ENCODE measurements around the gene MST1. TPM values are rescaled to one million over a fixed set of nuclear protein-coding genes. Genes with fewer than 3 reads are reported as not detected.
A peak's percentile ranks its signal among the peaks of the same experiment; 100 is the strongest.

MST1 gene
- total RNA-seq, 2 experiments from 2014 or later = 12.5 to 24.2 TPM

DNA sequence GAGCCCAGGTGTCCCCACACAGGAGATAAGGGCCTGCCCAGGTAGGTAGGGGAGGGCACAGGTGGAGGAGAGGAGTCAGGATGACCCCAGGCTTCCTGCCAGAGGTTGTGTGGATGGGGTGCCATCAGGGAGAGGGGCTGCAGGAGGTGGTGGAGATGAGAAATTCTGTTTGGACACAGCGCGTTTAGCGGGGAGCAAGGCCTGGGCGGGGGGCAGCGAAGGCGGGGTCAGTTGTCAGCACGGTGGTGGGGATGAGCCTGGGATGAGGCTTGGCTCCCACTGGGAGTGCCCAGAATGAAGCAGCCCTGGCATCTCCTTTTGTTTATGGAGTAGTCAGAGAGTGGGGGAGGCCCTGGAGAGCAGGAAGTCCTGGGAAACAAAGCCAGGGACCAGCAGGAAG, 14.7 kb upstream of the MST1 start:
- CTCF ChIA-PET (ENCODE audit: unreplicated experiment) = no interaction called here
- H3K27ac ChIP-seq (ENCODE audit: low read depth, low read length, poor library complexity, severe bottlenecking) = no peak overlapping the region
- H3K9me2 ChIP-seq (ENCODE audit: insufficient read depth, low read length) = no peaks in the 10 kb centered on the region
- H4K20me1 ChIP-seq (ENCODE audit: insufficient read depth, low read length) = no peaks in the 10 kb centered on the region
- no peak for DNase-seq (ENCODE audit: low spot score)
- no peak for TF ChIP-seq EZH2phosphoT487 (IDR thresholded peaks at IDR 0.05; ENCODE audit: borderline replicate concordance, low read depth, low read length)
- no peak for TF ChIP-seq CTCF (conservative IDR thresholded peaks at IDR 0.05; ENCODE audit: low read length)
- H3K4me1 ChIP-seq (ENCODE audit: insufficient read depth, low read length, poor library complexity, severe bottlenecking) = no peaks in the 10 kb centered on the region
- peaks cover 11% of the 10 kb centered on the region; the same call in 1 of the 2 replicates for H3K36me3 ChIP-seq (ENCODE audit: insufficient read depth, low read length)
- intact Hi-C loops (cut with micrococcal nuclease; ENCODE audit: unreplicated experiment) = loop anchor here (1.0 to 5.0 kb wide), 3 partner anchors 15 to 203 kb away; partner anchors contain the start of gene AMIGO3
- POLR2A ChIA-PET = no interaction called here
- H3K4me2 ChIP-seq (ENCODE audit: low read length) = no peak overlapping the region
- no peak overlapping the region for H3K4me3 ChIP-seq (ENCODE audit: low read depth, low read length, poor library complexity, severe bottlenecking)
- H3K79me2 ChIP-seq (ENCODE audit: insufficient read depth, low read depth, low read length) = no peaks in the 10 kb centered on the region
- no TSS peak for BruUV-seq (replicated peaks)
- no peaks in the 10 kb centered on the region for H3K9me3 ChIP-seq (ENCODE audit: low read length)
- no peak overlapping the region for H2AFZ ChIP-seq (ENCODE audit: low read length)

GRCh38 chr3:49703443-49703927, 14.2 kb upstream of the MST1 start:
- Histone ChIP-seq H3K79me2 (ENCODE audit: insufficient read depth, low read depth, low read length) (no peaks in the 10 kb centered on the region), H3K36me3 (ENCODE audit: insufficient read depth, low read length) (peaks cover 11% of the 10 kb centered on the region; the same call in 1 of the 2 replicates), H3K4me1 (ENCODE audit: insufficient read depth, low read length, poor library complexity, severe bottlenecking) (no peaks in the 10 kb centered on the region), H3K9me3 (ENCODE audit: low read length) (no peaks in the 10 kb centered on the region), H3K4me2 (ENCODE audit: low read length) (no peak overlapping the region), H3K9me2 (ENCODE audit: insufficient read depth, low read length) (no peaks in the 10 kb centered on the region), H3K4me3 (ENCODE audit: low read depth, low read length, poor library complexity, severe bottlenecking) (no peak overlapping the region), H4K20me1 (ENCODE audit: insufficient read depth, low read length) (no peaks in the 10 kb centered on the region), H3K27ac (ENCODE audit: low read depth, low read length, poor library complexity, severe bottlenecking) (no peak overlapping the region), H2AFZ (ENCODE audit: low read length) (no peak overlapping the region)
- no peak for TF ChIP-seq EZH2phosphoT487 (IDR thresholded peaks at IDR 0.05; ENCODE audit: borderline replicate concordance, low read depth, low read length)
- TF ChIP-seq CTCF (conservative IDR thresholded peaks at IDR 0.05; ENCODE audit: low read length) = peak; percentile 81
- intact Hi-C loops (cut with micrococcal nuclease; ENCODE audit: unreplicated experiment) = loop anchor here (1.0 to 5.0 kb wide), 3 partner anchors 16 to 204 kb away; partner anchors contain the start of gene AMIGO3
- DNase-seq (ENCODE audit: low spot score) = peak; percentile 76
- no TSS peak for BruUV-seq (replicated peaks)
- ChIA-PET POLR2A (interaction anchor here (0.6 kb wide), 1 partner anchor 119 kb away, joined by 4 read pairs; no protein-coding TSS in a partner anchor), CTCF (ENCODE audit: unreplicated experiment) (no interaction called here)

DNA sequence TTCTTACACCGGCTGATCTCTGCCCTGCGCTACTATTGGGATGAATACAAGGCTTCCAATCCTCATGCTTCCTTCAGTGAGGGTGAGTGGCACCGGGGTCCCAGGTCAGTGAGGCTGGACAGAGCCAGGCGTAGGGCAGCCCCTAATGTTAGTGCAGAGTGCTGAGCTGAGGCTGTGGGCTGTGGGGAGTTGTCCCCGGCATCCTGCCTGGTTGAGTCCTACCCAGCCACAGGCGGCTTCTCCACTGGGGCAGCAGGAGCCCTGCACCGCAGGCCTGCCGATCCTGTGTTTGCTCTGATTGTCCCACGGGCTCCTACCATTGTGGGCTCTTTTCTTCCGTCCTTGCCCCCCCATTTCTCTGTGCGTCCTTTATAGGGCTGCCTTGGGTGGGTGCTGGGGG, 13.4 kb upstream of the MST1 start:
- BruUV-seq (replicated peaks) = no TSS peak
- POLR2A ChIA-PET = no interaction called here
- Histone ChIP-seq H3K36me3 (ENCODE audit: insufficient read depth, low read length) (peaks cover 11% of the 10 kb centered on the region; the same call in 1 of the 2 replicates), H2AFZ (ENCODE audit: low read length) (no peak overlapping the region), H3K4me3 (ENCODE audit: low read depth, low read length, poor library complexity, severe bottlenecking) (no peak overlapping the region), H3K79me2 (ENCODE audit: insufficient read depth, low read depth, low read length) (no peaks in the 10 kb centered on the region), H3K9me2 (ENCODE audit: insufficient read depth, low read length) (no peaks in the 10 kb centered on the region), H3K9me3 (ENCODE audit: low read length) (no peaks in the 10 kb centered on the region), H3K27ac (ENCODE audit: low read depth, low read length, poor library complexity, severe bottlenecking) (no peak overlapping the region), H3K4me1 (ENCODE audit: insufficient read depth, low read length, poor library complexity, severe bottlenecking) (no peaks in the 10 kb centered on the region), H3K4me2 (ENCODE audit: low read length) (no peak overlapping the region), H4K20me1 (ENCODE audit: insufficient read depth, low read length) (no peaks in the 10 kb centered on the region)
- intact Hi-C loops (cut with micrococcal nuclease; ENCODE audit: unreplicated experiment) = loop anchor here (1.0 to 5.0 kb wide), 3 partner anchors 17 to 205 kb away; partner anchors contain the start of gene AMIGO3
- CTCF ChIA-PET (ENCODE audit: unreplicated experiment) = no interaction called here
- TF ChIP-seq EZH2phosphoT487 (IDR thresholded peaks at IDR 0.05; ENCODE audit: borderline replicate concordance, low read depth, low read length) = no peak
- no peak for TF ChIP-seq CTCF (conservative IDR thresholded peaks at IDR 0.05; ENCODE audit: low read length)
- no peak for DNase-seq (ENCODE audit: low spot score)

Data from OCI-LY7 (cell line).